K562 (cell line): ENCODE results near the gene LTA4H. TPM values are rescaled to one million over a fixed set of nuclear protein-coding genes. Genes with fewer than 3 reads are reported as not detected.

Experiments
- ATAC-seq: fragments of 200-7000 bp; cut with Tn5 transposase; 3 replicates; pipeline ENCODE4 v1.9.1; 2020; ENCODE audit warnings: moderate library complexity
- BruUV-seq: library from RNA; stranded (reverse); fragments of 400-500 nt; replicated peaks from 2 replicates; lab custom pipeline; 2021; lab: Mats Ljungman, UMichigan
- CTCF ChIA-PET: fragments of 300-600 bp; formaldehyde crosslinking; extraction: SDS; loops from one replicate; lab custom pipeline; 2021; ENCODE audit warnings: low intra/inter-chr PET ratio; lab: Yijun Ruan, JAX
- POLR2A ChIA-PET: fragments of 300-600, 350-650 bp; sonication (Branson Sonifier 250); formaldehyde crosslinking; extraction: SDS; loops from one replicate; lab custom pipeline; 2021; ENCODE audit warnings: antibody characterized with exemption, inconsistent platforms; lab: Yijun Ruan, JAX
- DNase-seq, 4 experiments: peaks; one replicate each; pipeline versions ENCODE4 v3.0.0 to v3.0.0-alpha.2; 2011 to 2018; ENCODE audit warnings: low spot score in 3 of 4, mixed read lengths in 3 of 4; ENCODE audit errors: extremely low read depth in 1 of 4
- FAIRE-seq: peaks from 2 replicates; lab custom pipeline; 2011; peaks lifted over from hg19 to GRCh38; lab: Jason Lieb, UNC
- H2AFZ ChIP-seq: 2 replicates; pipeline ENCODE4 v1.6.0; 2011; ENCODE audit warnings: low read depth, low read length, control low read depth, inconsistent platforms
- H3K27ac ChIP-seq: fragments of 200-600 bp; 3 replicates; pipeline ENCODE4 v1.8.0; 2011; ENCODE audit warnings: low read depth, mild to moderate bottlenecking, control low read depth, inconsistent platforms, low read length, moderate library complexity, mixed read lengths; ENCODE audit errors: extremely low read depth
- H3K27me3 ChIP-seq, 2 experiments: fragments of 300-600 bp in 1 of 2; 2 replicates in 1 of 2; 3 replicates in 1 of 2; pipeline versions ENCODE4 v1.6.0 to v1.8.0; 2011; ENCODE audit warnings: inconsistent platforms in 2 of 2, low read length in 2 of 2, mild to moderate bottlenecking in 1 of 2, mixed read lengths in 1 of 2, moderate library complexity in 1 of 2; ENCODE audit not compliant: control insufficient read depth in 2 of 2, insufficient read depth in 2 of 2
- H3K36me3 ChIP-seq: fragments of 300-600 bp; 3 replicates; pipeline ENCODE4 v1.8.0; 2011; ENCODE audit warnings: mild to moderate bottlenecking, low read length, inconsistent platforms; ENCODE audit not compliant: control insufficient read depth, insufficient read depth
- H3K4me1 ChIP-seq, 2 experiments: fragments of 200-600 bp in 1 of 2; replicated peaks in 1 of 2; 2 replicates in 1 of 2; 3 replicates in 1 of 2; pipeline versions ENCODE4 v1.5.1 to v1.8.0; 2011; ENCODE audit warnings: inconsistent platforms in 2 of 2, low read length in 2 of 2, mild to moderate bottlenecking in 1 of 2, mixed read lengths in 1 of 2, moderate library complexity in 1 of 2; ENCODE audit not compliant: control insufficient read depth in 2 of 2, insufficient read depth in 2 of 2
- H3K4me2 ChIP-seq: 2 replicates; pipeline ENCODE4 v1.6.1; 2011; ENCODE audit warnings: low read length, control low read depth, inconsistent platforms, mixed read lengths; ENCODE audit not compliant: insufficient read depth
- H3K4me3 ChIP-seq: fragments of 200-600 bp; sonication (generic), shearing (Covaris generic); 2 replicates; pipeline ENCODE4 v1.5.1; 2016; ENCODE audit warnings: control low read depth, inconsistent platforms
- H3K79me2 ChIP-seq: fragments of 200-600 bp; 3 replicates; pipeline ENCODE4 v1.8.0; 2011; ENCODE audit warnings: low read length, inconsistent platforms; ENCODE audit not compliant: control insufficient read depth, insufficient read depth
- H3K9ac ChIP-seq, 2 experiments: 2 replicates each; pipeline versions ENCODE4 v1.6.0 to v1.6.1; 2011; ENCODE audit warnings: low read depth in 2 of 2, low read length in 2 of 2, control low read depth in 1 of 2, inconsistent platforms in 1 of 2, mild to moderate bottlenecking in 1 of 2, mixed read lengths in 1 of 2; ENCODE audit not compliant: insufficient read depth in 1 of 2
- H3K9me1 ChIP-seq: one replicate; pipeline ENCODE4 v1.6.0; 2011; ENCODE audit warnings: inconsistent platforms, mild to moderate bottlenecking, low read length, moderate library complexity; ENCODE audit not compliant: control insufficient read depth, insufficient read depth
- H3K9me3 ChIP-seq: replicated peaks from 2 replicates; pipeline ENCODE4 v1.5.1; 2011; ENCODE audit warnings: low read depth, low read length, inconsistent platforms; ENCODE audit not compliant: control insufficient read depth, insufficient read depth
- H4K20me1 ChIP-seq: replicated peaks from 2 replicates; pipeline ENCODE4 v1.6.1; 2011; ENCODE audit warnings: low read length, inconsistent platforms, mixed read lengths; ENCODE audit not compliant: control insufficient read depth, insufficient read depth
- ARID1B ChIP-seq: fragments of 450-650 bp; IDR thresholded peaks from 2 replicates; pipeline ENCODE4 v1.6.1; 2016; ENCODE audit warnings: antibody characterized with exemption, mild to moderate bottlenecking, inconsistent platforms
- CBX3 ChIP-seq, 2 experiments: IDR thresholded peaks; 1 replicate in 1 of 2; 2 replicates in 1 of 2; pipeline ENCODE4 v1.6.1; 2012; ENCODE audit warnings: inconsistent platforms in 2 of 2, low read length in 2 of 2, borderline replicate concordance in 1 of 2, control low read depth in 1 of 2
- FOS ChIP-seq: IDR thresholded peaks from 3 replicates; pipeline ENCODE4 v1.6.1; 2011; ENCODE audit not compliant: insufficient read length; ENCODE audit errors: extremely low read depth
- KHSRP ChIP-seq: fragments of 450-650 bp; IDR thresholded peaks from 2 replicates; pipeline ENCODE4 v1.6.1; 2017
- MAFF ChIP-seq: IDR thresholded peaks from 2 replicates; pipeline ENCODE4 v1.6.1; 2012; ENCODE audit warnings: low read length, improper control_type of control experiment
- POU5F1 ChIP-seq: fragments of 150-350 bp; IDR thresholded peaks from 2 replicates; pipeline ENCODE4 v1.6.1; 2014; ENCODE audit warnings: borderline replicate concordance, low read length, low read depth, mild to moderate bottlenecking; ENCODE audit not compliant: partially characterized antibody
- SRSF3 ChIP-seq: fragments of 200-400 bp; formaldehyde crosslinking; IDR thresholded peaks from 2 replicates; pipeline ENCODE4 v1.6.1; 2016; ENCODE audit warnings: mild to moderate bottlenecking, low read length, moderate library complexity; ENCODE audit not compliant: insufficient read depth
- WGBS: fragments of 100-300 bp; shearing (Covaris generic); methylation state at CpG from one replicate; pipeline ENCODE4 v1.1.6; 2016; ENCODE audit warnings: low coverage, mixed read lengths; ENCODE audit not compliant: insufficient coverage; ENCODE audit errors: missing lambda C conversion rate; 5-methylcytosine and 5-hydroxymethylcytosine counted together
- in situ Hi-C: fragments of 300-500 bp; cut with MboI; formaldehyde crosslinking; loops from 4 replicates; pipeline ENCODE4 v1.15.0; 2018; ENCODE audit warnings: inconsistent platforms, mixed read lengths
- intact Hi-C: fragments of 100-400 bp; cut with micrococcal nuclease; formaldehyde crosslinking; loops from 2 replicates; pipeline ENCODE4 v1.14.2; 2022
- polyA plus RNA-seq, 8 experiments: library from polyadenylated mRNA; depleted of rRNA in 4 of 8; stranded (reverse) in 5 of 8; unstranded in 3 of 8; fragments of >200 nt; fragmentation: Nextera tagmentation in 2 of 8; fragmentation: Illumina TruSeq in 1 of 8; extraction: Ambion mirVana in 2 of 8; extraction: Trizol in 1 of 8; gene quantifications; 2 replicates each; pipeline versions ENCODE4 v1.2.1 to v1.2.3, GENCODE V29; 2011 to 2014; ENCODE audit warnings: inconsistent platforms in 1 of 8, missing spikeins in 1 of 8
- total RNA-seq, 7 experiments: library from RNA; depleted of rRNA in 6 of 7; stranded (reverse); fragments of >200 nt in 6 of 7; fragmentation: Illumina TruSeq in 2 of 7; extraction: Trizol in 2 of 7; gene quantifications; 2 replicates each; pipeline versions ENCODE4 v1.2.1 to v1.2.3, GENCODE V29; 2011 to 2021; ENCODE audit warnings: low replicate concordance in 1 of 7
- TF ChIP-seq, protein P1 (sequence below), 2 experiments: fragments of 450-650 bp in 1 of 2; sonication (generic) in 1 of 2; formaldehyde crosslinking in 1 of 2; IDR thresholded peaks in 1 of 2; conservative IDR thresholded peaks in 1 of 2; 2 replicates each; pipeline versions ENCODE4 v1.6.1 to v1.8.1; 2016 to 2023; ENCODE audit warnings: mild to moderate bottlenecking in 2 of 2, moderate library complexity in 2 of 2, inconsistent platforms in 1 of 2, missing genetic modification reagents in 1 of 2
- TF ChIP-seq, protein P2 (sequence below): sonication (generic); formaldehyde crosslinking; IDR thresholded peaks from 2 replicates; pipeline ENCODE4 v1.8.1; 2022; ENCODE audit warnings: missing genetic modification reagents

Gene LTA4H
- total and polyA plus RNA-seq, 9 of the 15 experiments (the other 6 are each of a cell fraction or from before 2014, with no cell fraction given) = 25.2 to 58.1 (median 40.5) TPM

DNA sequence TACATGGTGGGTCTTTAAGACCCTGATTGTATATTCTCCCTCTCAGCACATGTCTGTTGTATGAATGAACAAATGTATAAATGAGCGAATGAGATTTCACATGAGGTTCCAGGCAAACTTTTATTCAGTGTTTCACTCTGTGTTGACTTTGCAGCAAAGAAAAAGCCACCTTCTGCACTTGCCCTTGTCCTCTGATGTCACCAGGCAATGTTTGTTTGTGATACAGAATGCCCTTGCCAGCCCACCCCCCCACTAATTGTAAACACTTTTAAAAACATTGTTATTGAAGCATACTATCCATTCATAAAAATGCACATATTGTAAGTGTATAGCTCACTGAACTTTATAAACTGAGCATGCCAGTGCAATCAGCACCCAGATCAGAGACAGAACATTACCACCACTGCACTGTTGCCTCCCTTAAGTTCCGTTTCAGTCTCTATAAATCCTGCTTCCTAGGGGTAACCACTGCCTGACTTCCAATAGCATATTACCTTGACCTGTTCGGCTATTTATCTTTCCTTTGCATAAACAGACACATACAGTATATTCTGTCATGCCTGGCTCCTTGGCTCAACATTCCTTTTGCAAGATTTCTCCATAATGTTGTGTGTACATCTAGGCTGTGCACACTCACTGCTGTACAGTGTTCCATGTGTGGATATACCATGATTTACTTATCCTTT is 11.3 kb upstream of the LTA4H start:
- Histone ChIP-seq H3K4me2 (no peak overlapping the region), H3K9ac (no peak overlapping the region), H3K79me2 (no peaks in the 10 kb centered on the region), H3K36me3 (no peaks in the 10 kb centered on the region), H3K9me1 (no peaks in the 10 kb centered on the region), H3K27ac (no peak overlapping the region), H4K20me1 (no peaks in the 10 kb centered on the region), H3K4me3 (no peak overlapping the region), H2AFZ (no peak overlapping the region), H3K27me3 (no peaks in the 10 kb centered on the region), H3K9me3 (no peaks in the 10 kb centered on the region), H3K4me1 (peaks cover 0 to 22% of the 10 kb centered on the region in 2 experiments; a peak in 4 of 5 replicates)
- ChIA-PET POLR2A (no interaction called here), CTCF (no interaction called here)
- BruUV-seq = no TSS peak
- 61% methylated on average over 3 of the region's 3 CpGs for whole genome bisulfite sequencing
- no peak for ATAC-seq
- no peak for DNase-seq
- intact Hi-C loops = no loop called here
- TF ChIP-seq FOS = no peak
- TF ChIP-seq SRSF3 = no peak
- no peak for TF ChIP-seq POU5F1
- TF ChIP-seq, protein P1, sequence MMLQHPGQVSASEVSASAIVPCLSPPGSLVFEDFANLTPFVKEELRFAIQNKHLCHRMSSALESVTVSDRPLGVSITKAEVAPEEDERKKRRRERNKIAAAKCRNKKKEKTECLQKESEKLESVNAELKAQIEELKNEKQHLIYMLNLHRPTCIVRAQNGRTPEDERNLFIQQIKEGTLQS (IDR thresholded peaks at IDR 0.05) = no peak
- TF ChIP-seq, protein P1 (CRISPR knock-in tag; conservative IDR thresholded peaks at IDR 0.05) = no peak
- no peak for TF ChIP-seq MAFF
- TF ChIP-seq, protein P2, sequence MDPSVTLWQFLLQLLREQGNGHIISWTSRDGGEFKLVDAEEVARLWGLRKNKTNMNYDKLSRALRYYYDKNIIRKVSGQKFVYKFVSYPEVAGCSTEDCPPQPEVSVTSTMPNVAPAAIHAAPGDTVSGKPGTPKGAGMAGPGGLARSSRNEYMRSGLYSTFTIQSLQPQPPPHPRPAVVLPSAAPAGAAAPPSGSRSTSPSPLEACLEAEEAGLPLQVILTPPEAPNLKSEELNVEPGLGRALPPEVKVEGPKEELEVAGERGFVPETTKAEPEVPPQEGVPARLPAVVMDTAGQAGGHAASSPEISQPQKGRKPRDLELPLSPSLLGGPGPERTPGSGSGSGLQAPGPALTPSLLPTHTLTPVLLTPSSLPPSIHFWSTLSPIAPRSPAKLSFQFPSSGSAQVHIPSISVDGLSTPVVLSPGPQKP (CRISPR knock-in tag) = no peak
- no peak for TF ChIP-seq KHSRP
- no peak for TF ChIP-seq ARID1B
- TF ChIP-seq CBX3 (IDR thresholded peaks at IDR 0.05; ENCODE audit: borderline replicate concordance in 1 of 2, low read length in 2 of 2) = no peak
- in situ Hi-C loops = no loop called here
- no peak for FAIRE-seq
